Smooth muscle cell (in vitro differentiated cells): ENCODE measurements around the gene INPP4B. TPM values are rescaled to one million over a fixed set of nuclear protein-coding genes. Genes with fewer than 3 reads are reported as not detected.

ENCODE experiments used
- DNase-seq: peaks from one replicate; lab custom pipeline; 2025; ENCODE audit not compliant: unreplicated experiment; lab: John Stamatoyannopoulos, UW
- H2AFZ ChIP-seq: fragments of 200-600 bp; sonication (generic); 2 replicates; pipeline ENCODE4 v1.6.0; 2016; ENCODE audit warnings: antibody characterized with exemption, low read depth, mild to moderate bottlenecking
- H3F3A ChIP-seq: fragments of 200-600 bp; sonication (generic); 2 replicates; pipeline ENCODE4 v1.6.0; 2017; ENCODE audit warnings: antibody characterized with exemption, low read depth
- H3K27ac ChIP-seq: fragments of 200-600 bp; sonication (generic); 2 replicates; pipeline ENCODE4 v1.5.1; 2016; ENCODE audit warnings: low read depth, mild to moderate bottlenecking
- H3K27me3 ChIP-seq: fragments of 200-600 bp; sonication (generic); 2 replicates; pipeline ENCODE4 v1.6.1; 2016; ENCODE audit warnings: low read depth, mild to moderate bottlenecking
- H3K36me3 ChIP-seq: fragments of 200-600 bp; sonication (generic); 2 replicates; pipeline ENCODE4 v1.5.1; 2016; ENCODE audit warnings: low read depth
- H3K4me1 ChIP-seq: fragments of 200-600 bp; sonication (generic); 2 replicates; pipeline ENCODE4 v1.5.1; 2016; ENCODE audit warnings: low read depth
- H3K4me2 ChIP-seq: fragments of 200-600 bp; sonication (generic); 2 replicates; pipeline ENCODE4 v1.6.0; 2016; ENCODE audit warnings: mild to moderate bottlenecking
- H3K4me3 ChIP-seq: fragments of 200-600 bp; sonication (generic); 2 replicates; pipeline ENCODE4 v1.5.1; 2016; ENCODE audit warnings: mild to moderate bottlenecking
- H3K79me2 ChIP-seq: fragments of 200-600 bp; sonication (generic); 2 replicates; pipeline ENCODE4 v1.6.0; 2016; ENCODE audit warnings: low read depth, mild to moderate bottlenecking
- H3K9ac ChIP-seq: fragments of 200-600 bp; sonication (generic); 2 replicates; pipeline ENCODE4 v1.6.0; 2016; ENCODE audit warnings: low read depth
- H3K9me3 ChIP-seq: fragments of 200-600 bp; sonication (generic); replicated peaks from 2 replicates; pipeline ENCODE4 v1.5.1; 2016; ENCODE audit warnings: low read depth
- H4K20me1 ChIP-seq: fragments of 200-600 bp; sonication (generic); 2 replicates; pipeline ENCODE4 v1.6.0; 2016; ENCODE audit warnings: low read depth
- CTCF ChIP-seq: fragments of 200-600 bp; sonication (generic); IDR thresholded peaks from 2 replicates; pipeline ENCODE4 v1.5.1; 2017; ENCODE audit warnings: borderline replicate concordance, mild to moderate bottlenecking, antibody characterized with exemption; ENCODE audit not compliant: insufficient read depth, poor library complexity, severe bottlenecking
- WGBS: methylation state at CpG from one replicate; pipeline ENCODE4 v1.1.7; 2016; ENCODE audit warnings: low lambda C conversion rate; 5-methylcytosine and 5-hydroxymethylcytosine counted together
- polyA plus RNA-seq: library from polyadenylated mRNA; unstranded; fragments of >200 nt; fragmentation: Nextera tagmentation; extraction: Ambion mirVana; gene quantifications from 2 replicates; pipeline ENCODE4 v1.2.1, GENCODE V29; 2016
- total RNA-seq: library from RNA; depleted of rRNA; stranded (reverse); fragments of >200 nt; gene quantifications from 2 replicates; pipeline ENCODE4 v1.2.3, GENCODE V29; 2014

INPP4B gene
- total and polyA plus RNA-seq, 2 experiments from 2014 or later = 2.0 to 10.9 TPM

GRCh38 chr4:142474398-142475087, 371.6 kb downstream of the INPP4B start:
- no peak overlapping the region for H3K9ac ChIP-seq
- H3K79me2 ChIP-seq = no peaks in the 10 kb centered on the region
- H3K36me3 ChIP-seq = no peaks in the 10 kb centered on the region
- H4K20me1 ChIP-seq = no peaks in the 10 kb centered on the region
- no peak for DNase-seq
- H3K27me3 ChIP-seq = no peaks in the 10 kb centered on the region
- H3K27ac ChIP-seq = peak overlapping the region; percentile 71
- no peak overlapping the region for H3K4me2 ChIP-seq
- H3K9me3 ChIP-seq = no peaks in the 10 kb centered on the region
- no peak for TF ChIP-seq CTCF
- H3K4me3 ChIP-seq = no peak overlapping the region
- H3K4me1 ChIP-seq = no peaks in the 10 kb centered on the region
- H3F3A ChIP-seq = no peaks in the 10 kb centered on the region
- no peak overlapping the region for H2AFZ ChIP-seq
- WGBS = 77% methylated on average over 4 of the region's 4 CpGs

GRCh38 chr4:142473960-142474338, 372.2 kb downstream of the INPP4B start:
- Histone ChIP-seq H3K27me3 (no peaks in the 10 kb centered on the region), H4K20me1 (no peaks in the 10 kb centered on the region), H3K4me2 (no peak overlapping the region), H3K9me3 (no peaks in the 10 kb centered on the region), H3K79me2 (no peaks in the 10 kb centered on the region), H3K4me1 (no peaks in the 10 kb centered on the region), H2AFZ (no peak overlapping the region), H3K36me3 (no peaks in the 10 kb centered on the region), H3K27ac (peak overlapping the region; percentile 71), H3K4me3 (no peak overlapping the region), H3F3A (no peaks in the 10 kb centered on the region), H3K9ac (no peak overlapping the region)
- TF ChIP-seq CTCF = no peak
- WGBS = 94% methylated on average over 3 of the region's 4 CpGs
- no peak for DNase-seq

GRCh38 chr4:142473218-142473959, 372.7 kb downstream of the INPP4B start:
- Histone ChIP-seq H3K27me3 (no peaks in the 10 kb centered on the region), H3K9me3 (no peaks in the 10 kb centered on the region), H3K4me1 (no peaks in the 10 kb centered on the region), H2AFZ (no peak overlapping the region), H3K4me3 (no peak overlapping the region), H3K79me2 (no peaks in the 10 kb centered on the region), H3K36me3 (no peaks in the 10 kb centered on the region), H4K20me1 (no peaks in the 10 kb centered on the region), H3K4me2 (no peak overlapping the region), H3K9ac (no peak overlapping the region), H3F3A (no peaks in the 10 kb centered on the region), H3K27ac (peak overlapping the region; percentile 71)
- TF ChIP-seq CTCF = no peak
- 88% methylated on average over 5 of the region's 5 CpGs for WGBS
- DNase-seq = no peak
